Astrocyte of the cerebellum (primary cell): Measurements from ENCODE around the gene NXN.

ENCODE experiments used
- DNase-seq: peaks from one replicate; pipeline ENCODE4 v3.0.0-alpha.2; 2011; ENCODE audit warnings: low read depth
- H3K4me3 ChIP-seq: 2 replicates; pipeline ENCODE4 v1.5.1; 2011; ENCODE audit warnings: mild to moderate bottlenecking, low read depth, low read length, moderate library complexity
- in situ Hi-C: cut with HindIII; loops from 2 replicates; pipeline ENCODE4 v1.10.0; 2017; ENCODE audit warnings: low sequenced_read_pairs
- TF ChIP-seq, protein P1 (sequence below): IDR thresholded peaks from 2 replicates; pipeline ENCODE4 v1.5.1; 2012; ENCODE audit warnings: low read length, low read depth, moderate library complexity, mild to moderate bottlenecking; ENCODE audit errors: missing control alignments

The NXN gene

DNA sequence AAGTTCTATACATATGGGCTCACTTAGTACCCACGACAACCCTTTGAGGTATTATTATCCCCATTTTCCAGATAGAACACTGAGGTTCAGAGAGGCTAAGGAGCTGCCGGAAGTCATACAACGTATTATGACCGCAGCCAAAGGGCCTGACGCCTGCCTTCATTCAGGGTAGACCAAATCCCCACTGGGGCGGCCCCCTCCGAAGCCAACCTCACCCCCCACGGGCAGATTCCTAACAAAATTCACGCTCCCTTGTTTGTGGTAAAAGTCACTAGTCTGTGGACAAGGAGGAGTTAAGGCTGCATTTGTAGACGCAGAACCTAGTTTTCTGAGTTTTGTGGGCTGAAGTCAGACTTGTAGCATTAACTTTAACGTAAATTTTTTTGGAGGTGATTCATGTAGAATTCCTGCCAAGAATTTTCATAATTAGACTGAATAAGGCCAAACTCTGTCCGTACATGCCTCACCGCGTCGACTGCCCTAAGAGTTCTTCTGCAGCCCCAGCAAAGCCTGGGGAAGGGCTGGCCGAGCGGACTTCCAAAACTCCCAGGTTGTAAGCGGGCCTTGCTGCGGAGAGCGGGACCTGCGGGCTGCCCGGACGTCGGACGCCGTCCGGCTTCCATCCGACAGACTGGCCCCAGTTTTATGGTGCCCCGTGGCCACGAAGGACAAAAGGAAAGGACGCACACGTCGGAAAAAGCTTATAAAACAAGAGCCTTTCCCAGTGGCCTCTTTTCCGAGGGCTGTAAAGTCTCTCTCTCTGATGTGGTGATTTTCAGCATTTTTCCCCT, 75.7 kb downstream of the NXN start:
- peak; percentile 96 for DNase-seq
- H3K4me3 ChIP-seq, result no peak overlapping the region
- in situ Hi-C loops, result no loop called here
- TF ChIP-seq, protein P1, sequence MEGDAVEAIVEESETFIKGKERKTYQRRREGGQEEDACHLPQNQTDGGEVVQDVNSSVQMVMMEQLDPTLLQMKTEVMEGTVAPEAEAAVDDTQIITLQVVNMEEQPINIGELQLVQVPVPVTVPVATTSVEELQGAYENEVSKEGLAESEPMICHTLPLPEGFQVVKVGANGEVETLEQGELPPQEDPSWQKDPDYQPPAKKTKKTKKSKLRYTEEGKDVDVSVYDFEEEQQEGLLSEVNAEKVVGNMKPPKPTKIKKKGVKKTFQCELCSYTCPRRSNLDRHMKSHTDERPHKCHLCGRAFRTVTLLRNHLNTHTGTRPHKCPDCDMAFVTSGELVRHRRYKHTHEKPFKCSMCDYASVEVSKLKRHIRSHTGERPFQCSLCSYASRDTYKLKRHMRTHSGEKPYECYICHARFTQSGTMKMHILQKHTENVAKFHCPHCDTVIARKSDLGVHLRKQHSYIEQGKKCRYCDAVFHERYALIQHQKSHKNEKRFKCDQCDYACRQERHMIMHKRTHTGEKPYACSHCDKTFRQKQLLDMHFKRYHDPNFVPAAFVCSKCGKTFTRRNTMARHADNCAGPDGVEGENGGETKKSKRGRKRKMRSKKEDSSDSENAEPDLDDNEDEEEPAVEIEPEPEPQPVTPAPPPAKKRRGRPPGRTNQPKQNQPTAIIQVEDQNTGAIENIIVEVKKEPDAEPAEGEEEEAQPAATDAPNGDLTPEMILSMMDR, result no peak

DNA sequence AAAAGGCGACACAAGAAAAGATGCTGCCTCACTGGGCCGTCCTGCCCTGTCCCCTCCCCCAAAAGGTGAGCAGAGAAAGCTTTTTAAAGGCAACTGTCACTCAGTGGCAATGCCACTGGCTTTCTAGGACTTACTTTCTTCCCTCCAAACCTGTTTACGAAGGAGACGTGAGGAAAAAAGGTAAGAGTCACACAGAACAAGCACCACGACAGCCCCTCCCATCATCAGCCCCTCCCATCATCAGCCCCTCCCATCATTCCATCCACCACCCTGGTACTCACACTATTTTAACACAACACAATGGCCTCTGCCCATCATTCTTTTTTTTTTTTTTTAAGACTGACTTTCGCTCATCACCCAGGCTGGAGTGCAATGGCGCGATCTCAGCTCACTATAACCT, 77.1 kb downstream of the NXN start:
- no peak for DNase-seq
- H3K4me3 ChIP-seq, result no peak overlapping the region
- in situ Hi-C loops, result no loop called here
- TF ChIP-seq, protein P1, result no peak

DNA sequence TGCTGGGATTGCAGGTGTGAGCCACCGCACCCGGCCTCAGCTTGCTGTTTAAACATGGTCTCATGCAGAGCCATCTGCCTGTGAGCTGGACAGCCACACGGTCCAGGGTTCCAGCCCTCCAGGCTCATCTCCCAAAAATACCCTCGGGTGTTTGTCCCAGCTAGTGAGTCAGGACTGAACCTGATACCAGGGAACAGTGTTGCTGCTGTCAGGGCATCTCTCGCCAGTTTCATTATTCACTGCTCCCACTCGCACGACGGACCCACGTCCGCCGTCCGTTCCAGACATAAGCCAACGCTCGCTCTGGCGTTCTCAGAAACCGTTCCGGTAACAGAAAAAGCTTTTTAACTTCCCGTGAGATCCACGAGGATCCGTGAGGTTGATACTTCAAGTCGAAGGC, 77.6 kb downstream of the NXN start:
- TF ChIP-seq, protein P1, result no peak
- in situ Hi-C loops, result no loop called here
- no peak overlapping the region for H3K4me3 ChIP-seq
- no peak for DNase-seq

DNA sequence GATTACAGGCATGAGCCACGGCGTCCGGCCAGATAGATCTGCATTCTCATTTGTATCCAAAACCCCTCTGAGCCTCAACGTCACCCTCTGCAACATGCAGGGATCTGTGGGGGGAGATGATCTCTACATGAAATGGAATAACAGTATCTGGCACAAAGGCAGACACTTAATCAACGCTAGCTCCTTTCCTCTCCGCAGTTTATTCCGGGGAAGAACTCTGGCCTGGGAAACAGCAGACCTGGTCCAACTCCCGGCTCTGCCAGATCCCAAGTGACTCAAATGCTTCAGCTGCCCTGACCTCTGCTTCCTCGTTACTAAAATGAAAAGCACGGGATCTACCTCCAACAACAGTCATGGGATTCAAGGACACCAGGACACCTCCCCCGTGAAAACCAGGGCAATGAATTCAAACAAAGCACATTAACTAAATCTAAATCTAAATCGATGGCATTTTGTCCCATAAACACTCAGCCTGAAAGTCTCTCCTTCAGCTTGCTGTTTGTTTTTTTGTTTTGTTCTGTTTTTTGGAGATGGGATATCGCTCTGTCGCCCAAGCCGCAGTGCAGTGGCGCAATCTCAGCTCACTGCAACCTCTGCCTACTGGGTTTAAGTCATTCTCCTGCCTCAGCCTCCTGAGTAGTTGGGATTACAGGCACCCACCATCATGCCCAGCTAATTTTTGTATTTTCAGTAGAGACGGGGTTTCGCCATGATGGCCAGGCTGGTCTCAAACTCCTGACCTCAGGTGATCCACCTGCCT, 78.2 kb downstream of the NXN start:
- in situ Hi-C loops, result no loop called here
- TF ChIP-seq, protein P1, result no peak
- no peak overlapping the region for H3K4me3 ChIP-seq
- DNase-seq, result no peak

DNA sequence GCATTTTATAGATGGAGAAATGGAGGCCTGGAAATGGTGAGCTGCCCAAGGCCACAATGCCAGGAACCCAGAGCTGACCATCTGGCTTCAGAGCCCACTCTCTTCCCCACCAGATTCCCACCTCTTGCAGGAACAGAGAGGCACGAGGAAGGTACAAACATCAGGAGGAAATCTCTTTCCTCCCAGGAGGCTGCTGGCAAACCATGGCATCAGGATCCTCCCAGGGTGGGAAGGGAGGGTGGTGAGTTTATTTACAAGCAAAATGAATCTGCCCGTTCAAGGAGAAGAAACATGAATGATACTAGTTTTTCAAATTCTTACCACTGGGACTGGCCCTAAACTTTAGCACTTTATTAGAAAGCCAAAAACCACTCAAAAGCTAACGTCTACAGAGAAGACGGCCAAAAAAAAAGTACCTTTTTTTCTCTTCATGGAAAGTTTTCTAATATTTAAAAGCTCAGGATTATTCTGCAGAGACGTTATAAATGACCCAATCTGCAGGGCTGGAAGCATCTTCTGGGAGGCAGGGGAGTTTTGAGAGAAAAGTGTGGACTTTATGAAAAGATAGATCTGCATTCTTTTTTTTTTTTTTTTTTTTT, 79.1 kb downstream of the NXN start:
- DNase-seq, result no peak
- in situ Hi-C loops, result no loop called here
- TF ChIP-seq, protein P1, result no peak
- H3K4me3 ChIP-seq, result no peak overlapping the region

DNA sequence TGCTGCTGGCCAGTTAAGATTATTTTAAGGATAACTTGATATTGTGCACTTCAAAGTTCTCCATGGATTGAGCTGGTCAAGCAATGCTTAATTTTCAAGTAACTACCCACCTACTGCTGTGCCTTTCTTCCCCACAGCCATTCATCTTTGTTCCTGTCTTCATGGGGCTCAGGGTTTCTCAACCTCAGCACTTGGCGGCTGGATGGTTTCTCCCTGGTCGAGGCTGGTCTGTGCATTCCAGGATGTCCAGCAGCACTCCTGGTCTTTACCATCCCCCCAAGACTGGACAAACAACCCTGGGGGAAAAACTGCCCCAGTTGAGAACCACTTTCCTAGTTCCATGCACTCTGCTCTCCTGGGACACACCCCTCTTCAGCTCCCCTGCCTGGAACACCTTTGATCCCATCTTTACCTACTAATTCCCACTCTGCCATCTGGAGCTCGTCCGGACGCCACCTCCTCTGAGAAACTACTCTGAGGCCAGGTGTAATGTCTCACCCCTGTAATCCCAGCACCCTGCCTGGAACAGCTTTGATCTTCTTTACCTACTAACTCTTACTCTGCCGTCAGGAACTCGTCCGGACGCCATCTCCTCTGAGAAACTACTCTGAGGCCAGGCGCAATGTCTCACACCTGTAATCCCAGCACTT, 81.5 kb downstream of the NXN start:
- in situ Hi-C loops, result no loop called here

More for the DNA sequence above, 81.5 kb downstream of the NXN start:
- no peak overlapping the region for H3K4me3 ChIP-seq
- TF ChIP-seq, protein P1, result no peak
- DNase-seq, result peak; percentile 36
